GM23248 (cell line): Measurements from ENCODE around the gene ITPRIP. TPM values are rescaled to one million over a fixed set of nuclear protein-coding genes. Genes with fewer than 3 reads are reported as not detected.

Experiments
- DNase-seq: peaks from one replicate; pipeline ENCODE4 v3.0.0-alpha.2; 2015
- H2AFZ ChIP-seq: fragments of 200-600 bp; sonication (generic); 2 replicates; pipeline ENCODE4 v1.6.1; 2016; ENCODE audit warnings: antibody characterized with exemption
- H3F3A ChIP-seq: fragments of 200-600 bp; sonication (generic); 2 replicates; pipeline ENCODE4 v1.6.1; 2016; ENCODE audit warnings: mild to moderate bottlenecking, antibody characterized with exemption, mixed run types; ENCODE audit not compliant: insufficient read depth
- H3K27ac ChIP-seq: fragments of 200-600 bp; sonication (generic); 2 replicates; pipeline ENCODE4 v1.5.1; 2016; ENCODE audit warnings: mild to moderate bottlenecking
- H3K27me3 ChIP-seq: fragments of 200-600 bp; sonication (generic); replicated peaks from 2 replicates; pipeline ENCODE4 v1.6.1; 2016; ENCODE audit warnings: mild to moderate bottlenecking; ENCODE audit not compliant: insufficient read depth
- H3K36me3 ChIP-seq: fragments of 200-600 bp; sonication (generic); 2 replicates; pipeline ENCODE4 v1.6.1; 2016; ENCODE audit warnings: low read depth, mild to moderate bottlenecking
- H3K4me1 ChIP-seq: fragments of 200-600 bp; sonication (generic); 2 replicates; pipeline ENCODE4 v1.6.1; 2016; ENCODE audit warnings: mild to moderate bottlenecking; ENCODE audit not compliant: insufficient read depth
- H3K4me2 ChIP-seq: fragments of 200-600 bp; sonication (generic); one replicate; pipeline ENCODE4 v1.6.1; 2016; ENCODE audit warnings: mild to moderate bottlenecking; ENCODE audit not compliant: unreplicated experiment
- H3K4me3 ChIP-seq: fragments of 200-600 bp; sonication (generic); 2 replicates; pipeline ENCODE4 v1.5.1; 2016; ENCODE audit warnings: mild to moderate bottlenecking
- H3K79me2 ChIP-seq: fragments of 200-600 bp; sonication (generic); 2 replicates; pipeline ENCODE4 v1.6.1; 2016; ENCODE audit warnings: mild to moderate bottlenecking; ENCODE audit not compliant: insufficient read depth
- H3K9ac ChIP-seq: fragments of 200-600 bp; sonication (generic); 2 replicates; pipeline ENCODE4 v1.6.1; 2016; ENCODE audit warnings: mild to moderate bottlenecking
- H3K9me2 ChIP-seq: fragments of 200-600 bp; sonication (generic); 2 replicates; pipeline ENCODE4 v1.6.1; 2016; ENCODE audit warnings: mixed run types, mild to moderate bottlenecking, moderate library complexity; ENCODE audit not compliant: insufficient read depth
- H3K9me3 ChIP-seq: fragments of 200-600 bp; sonication (generic); one replicate; pipeline ENCODE4 v1.6.1; 2017; ENCODE audit warnings: low read depth
- H4K20me1 ChIP-seq: fragments of 200-600 bp; sonication (generic); 2 replicates; pipeline ENCODE4 v1.6.0; 2016; ENCODE audit not compliant: insufficient read depth
- EZH2 ChIP-seq: fragments of 200-600 bp; sonication (generic); IDR thresholded peaks from 2 replicates; pipeline ENCODE4 v1.6.1; 2018; ENCODE audit warnings: antibody characterized with exemption, mild to moderate bottlenecking; ENCODE audit not compliant: insufficient read depth, poor library complexity, severe bottlenecking
- EZH2phosphoT487 ChIP-seq: fragments of 200-600 bp; sonication (generic); IDR thresholded peaks from 2 replicates; pipeline ENCODE4 v1.6.1; 2018; ENCODE audit warnings: antibody characterized with exemption, moderate library complexity, mild to moderate bottlenecking, low read depth; ENCODE audit not compliant: insufficient read depth
- WGBS, 2 experiments: methylation state at CpG; one replicate each; pipeline ENCODE4 v1.1.6; 2015 to 2017; ENCODE audit warnings: low lambda C conversion rate in 2 of 2, low coverage in 1 of 2; ENCODE audit errors: missing lambda C conversion rate in 2 of 2; 5-methylcytosine and 5-hydroxymethylcytosine counted together
- in situ Hi-C: fragments of 300-500 bp; cut with MboI; formaldehyde crosslinking; loops from 2 replicates; pipeline ENCODE4 v1.15.0; 2020
- polyA plus RNA-seq: library from polyadenylated mRNA; unstranded; fragments of >200 nt; fragmentation: Nextera tagmentation; extraction: Ambion mirVana; gene quantifications from 2 replicates; pipeline ENCODE4 v1.2.1, GENCODE V29; 2016
- total RNA-seq: library from RNA; depleted of rRNA; stranded (reverse); fragments of >200 nt; shearing (Covaris generic); gene quantifications from 2 replicates; pipeline ENCODE4 v1.2.3, GENCODE V29; 2014

The ITPRIP gene
- total and polyA plus RNA-seq, 2 experiments from 2014 or later = 9.6 to 24.7 TPM

GRCh38 chr10:104274762-104275721 lies 63.2 kb downstream of the ITPRIP start:
- H3K9ac ChIP-seq = peak overlapping the region; percentile 82
- peak overlapping the region; percentile 86 for H3K4me2 ChIP-seq
- H3K27ac ChIP-seq = peak overlapping the region; percentile 87
- H3K4me1 ChIP-seq = peaks cover 22% of the 10 kb centered on the region
- no peaks in the 10 kb centered on the region for H3K36me3 ChIP-seq
- DNase-seq = peak; percentile 70
- H3F3A ChIP-seq = peaks cover 38% of the 10 kb centered on the region
- WGBS, 2 experiments = 25 to 29% methylated on average over 37 to 38 of the region's 42 CpGs
- no peaks in the 10 kb centered on the region for H3K9me2 ChIP-seq
- no peaks in the 10 kb centered on the region for H3K79me2 ChIP-seq
- no peaks in the 10 kb centered on the region for H4K20me1 ChIP-seq
- in situ Hi-C loops = no loop called here
- no peaks in the 10 kb centered on the region for H3K9me3 ChIP-seq
- TF ChIP-seq EZH2 (no peak), EZH2phosphoT487 (no peak)
- peak overlapping the region; percentile 85 for H2AFZ ChIP-seq
- H3K4me3 ChIP-seq = peak overlapping the region; percentile 68
- H3K27me3 ChIP-seq = no peaks in the 10 kb centered on the region

- Histone ChIP-seq H3K27ac (peak overlapping the region; percentile 87), H3K9me3 (no peaks in the 10 kb centered on the region), H3K9ac (peak overlapping the region; percentile 82), H3K4me1 (peaks cover 22% of the 10 kb centered on the region), H4K20me1 (no peaks in the 10 kb centered on the region), H2AFZ (peak overlapping the region; percentile 85), H3K79me2 (no peaks in the 10 kb centered on the region), H3K4me3 (peak overlapping the region; percentile 68), H3K9me2 (no peaks in the 10 kb centered on the region), H3K36me3 (0 out of 2 replicates have a peak, but pooled peaks cover 8% of the 10 kb centered on the region), H3F3A (peaks cover 46% of the 10 kb centered on the region), H3K4me2 (peak overlapping the region; percentile 86), H3K27me3 (no peaks in the 10 kb centered on the region)
- in situ Hi-C loops = no loop called here
- peak; percentile 84 for DNase-seq
- TF ChIP-seq EZH2phosphoT487 = no peak
- no peak for TF ChIP-seq EZH2
- 71 to 74% methylated on average over 4 of the region's 4 CpGs for whole genome bisulfite sequencing, 2 experiments
These were observed 64.2 kb downstream of the ITPRIP start for GRCh38 chr10:104273899-104274575.

GRCh38 chr10:104273286-104273685 lies 65.0 kb downstream of the ITPRIP start:
- Histone ChIP-seq H2AFZ (no peak overlapping the region), H3K27me3 (no peaks in the 10 kb centered on the region), H3K36me3 (peaks cover 14% of the 10 kb centered on the region), H3K79me2 (no peaks in the 10 kb centered on the region), H3F3A (peaks cover 48% of the 10 kb centered on the region), H3K4me1 (peaks cover 22% of the 10 kb centered on the region), H3K9ac (peak overlapping the region; percentile 53), H3K9me2 (no peaks in the 10 kb centered on the region), H4K20me1 (no peaks in the 10 kb centered on the region), H3K9me3 (no peaks in the 10 kb centered on the region), H3K27ac (peak overlapping the region; percentile 87), H3K4me3 (0 out of 2 replicates have a peak overlapping the region, but pooled peaks have one; percentile 1), H3K4me2 (peak overlapping the region; percentile 52)
- in situ Hi-C loops = no loop called here
- peak; percentile 73 for DNase-seq
- WGBS, 2 experiments = 48 to 70% methylated on average over 1 of the region's 1 CpG
- TF ChIP-seq EZH2 (no peak), EZH2phosphoT487 (no peak)
